GM12878 (cell line): Measurements from ENCODE around the gene PLEKHM2. TPM values are rescaled to one million over a fixed set of nuclear protein-coding genes. Genes with fewer than 3 reads are reported as not detected.

Source experiments
- ATAC-seq: fragments of 200-7000 bp; cut with Tn5 transposase; 3 replicates; pipeline ENCODE4 v1.9.1; 2020; ENCODE audit warnings: mild to moderate bottlenecking, moderate library complexity
- BruUV-seq: library from RNA; stranded (reverse); fragments of 400-500 nt; replicated peaks from 2 replicates; lab custom pipeline; 2021; lab: Mats Ljungman, UMichigan
- CTCF ChIA-PET: fragments of 300-600 bp; sonication (Branson Sonifier 250); formaldehyde crosslinking; extraction: SDS; loops from one replicate; lab custom pipeline; 2021; ENCODE audit warnings: inconsistent platforms; lab: Yijun Ruan, JAX
- POLR2A ChIA-PET: fragments of 350-600 bp; formaldehyde crosslinking; extraction: SDS; loops from one replicate; lab custom pipeline; 2021; ENCODE audit warnings: inconsistent platforms; lab: Charles Lee
- RAD21 ChIA-PET: fragments of 300-600 bp; sonication (Branson Sonifier 250); formaldehyde crosslinking; loops from one replicate; lab custom pipeline; 2023; ENCODE audit warnings: antibody characterized with exemption; ENCODE audit not compliant: unreplicated experiment; lab: Charles Lee
- SMC1A ChIA-PET: fragments of 300-600 bp; sonication (Branson Sonifier 250); formaldehyde crosslinking; loops from one replicate; lab custom pipeline; 2023; ENCODE audit not compliant: unreplicated experiment, uncharacterized antibody; lab: Charles Lee
- DNase-seq: peaks from one replicate; pipeline ENCODE4 v3.0.0-alpha.2; 2011; ENCODE audit warnings: low read depth, low spot score
- FAIRE-seq: peaks from 3 replicates; lab custom pipeline; 2011; peaks lifted over from hg19 to GRCh38; lab: Jason Lieb, UNC
- H2AFZ ChIP-seq: 2 replicates; pipeline ENCODE4 v1.6.0; 2011; ENCODE audit warnings: low read depth, low read length, control low read depth; ENCODE audit not compliant: control insufficient read depth
- H3K27ac ChIP-seq: 2 replicates; pipeline ENCODE4 v1.5.1; 2011; ENCODE audit warnings: control low read depth; ENCODE audit not compliant: control insufficient read depth, insufficient read depth
- H3K27me3 ChIP-seq, 2 experiments: replicated peaks in 1 of 2; 2 replicates each; pipeline versions ENCODE4 v1.6.0 to v1.6.1; 2011; ENCODE audit warnings: low read length in 1 of 2; ENCODE audit not compliant: control insufficient read depth in 2 of 2, insufficient read depth in 2 of 2
- H3K36me3 ChIP-seq, 2 experiments: 2 replicates each; pipeline ENCODE4 v1.5.1; 2011; ENCODE audit warnings: low read length in 1 of 2; ENCODE audit not compliant: control insufficient read depth in 2 of 2, insufficient read depth in 2 of 2
- H3K4me1 ChIP-seq: 2 replicates; pipeline ENCODE4 v1.6.1; 2011; ENCODE audit warnings: mild to moderate bottlenecking, low read length, moderate library complexity, mixed read lengths; ENCODE audit not compliant: control insufficient read depth, insufficient read depth
- H3K4me2 ChIP-seq: 2 replicates; pipeline ENCODE4 v1.6.0; 2011; ENCODE audit warnings: control low read depth; ENCODE audit not compliant: control insufficient read depth, insufficient read depth
- H3K4me3 ChIP-seq: fragments of 200-600 bp; sonication (generic); 2 replicates; pipeline ENCODE4 v1.5.1; 2016
- H3K79me2 ChIP-seq: 2 replicates; pipeline ENCODE4 v1.6.0; 2011; ENCODE audit warnings: low read length; ENCODE audit not compliant: control insufficient read depth, insufficient read depth
- H3K9ac ChIP-seq: 2 replicates; pipeline ENCODE4 v1.8.0; 2011; ENCODE audit warnings: low read length, control low read depth, mixed read lengths; ENCODE audit not compliant: control insufficient read depth, insufficient read depth
- H3K9me3 ChIP-seq: replicated peaks from 3 replicates; pipeline ENCODE4 v1.5.1; 2011; ENCODE audit warnings: mild to moderate bottlenecking, low read length; ENCODE audit not compliant: control insufficient read depth, insufficient read depth
- H4K20me1 ChIP-seq: 2 replicates; pipeline ENCODE4 v1.6.0; 2011; ENCODE audit not compliant: control insufficient read depth, insufficient read depth
- BMI1 ChIP-seq: fragments of 450-650 bp; IDR thresholded peaks from 2 replicates; pipeline ENCODE4 v1.6.1; 2016; ENCODE audit warnings: mild to moderate bottlenecking, moderate library complexity, borderline replicate concordance
- ETV6 ChIP-seq, 2 experiments: fragments of 450-650 bp in 1 of 2; IDR thresholded peaks in 1 of 2; conservative IDR thresholded peaks in 1 of 2; 2 replicates each; pipeline ENCODE4 v1.6.1; 2014; ENCODE audit warnings: antibody characterized with exemption in 1 of 2, borderline replicate concordance in 1 of 2, low read depth in 1 of 2, mild to moderate bottlenecking in 1 of 2, moderate library complexity in 1 of 2
- NBN ChIP-seq: fragments of 450-650 bp; IDR thresholded peaks from 2 replicates; pipeline ENCODE4 v1.6.1; 2016
- RELA ChIP-seq: fragments of 450-650 bp; IDR thresholded peaks from 2 replicates; pipeline ENCODE4 v1.8.0; 2014; ENCODE audit warnings: borderline replicate concordance; ENCODE audit not compliant: partially characterized antibody
- SIX5 ChIP-seq: IDR thresholded peaks from 2 replicates; pipeline ENCODE4 v1.6.1; 2011; ENCODE audit warnings: mild to moderate bottlenecking, low read depth, low read length, moderate library complexity; ENCODE audit not compliant: severe bottlenecking
- SKIL ChIP-seq: fragments of 450-650 bp; IDR thresholded peaks from 2 replicates; pipeline ENCODE4 v1.6.1; 2017; ENCODE audit warnings: mild to moderate bottlenecking, low read depth, inconsistent platforms; ENCODE audit not compliant: poor library complexity, severe bottlenecking
- SRF ChIP-seq, 2 experiments: IDR thresholded peaks; 2 replicates each; pipeline ENCODE4 v1.6.1; 2011; ENCODE audit warnings: low read depth in 2 of 2, low read length in 2 of 2, mild to moderate bottlenecking in 1 of 2, moderate library complexity in 1 of 2
- YBX1 ChIP-seq: fragments of 450-650 bp; IDR thresholded peaks from 2 replicates; pipeline ENCODE4 v1.6.1; 2016; ENCODE audit warnings: antibody characterized with exemption
- ZBTB11 ChIP-seq: fragments of 450-650 bp; formaldehyde crosslinking; IDR thresholded peaks from 2 replicates; pipeline ENCODE4 v1.5.0; 2022; ENCODE audit warnings: mild to moderate bottlenecking, missing genetic modification characterization
- ZNF207 ChIP-seq: fragments of 450-650 bp; IDR thresholded peaks from 2 replicates; pipeline ENCODE4 v1.6.1; 2014; ENCODE audit warnings: antibody characterized with exemption, mild to moderate bottlenecking, borderline replicate concordance
- ZSCAN29 ChIP-seq: fragments of 450-650 bp; IDR thresholded peaks from 2 replicates; pipeline ENCODE4 v1.6.1; 2017; ENCODE audit warnings: mild to moderate bottlenecking, moderate library complexity
- in situ Hi-C: fragments of 300-500 bp; cut with MboI; formaldehyde crosslinking; loops from 9 replicates; pipeline ENCODE4 v1.14.3; 2018; ENCODE audit warnings: mixed read lengths
- intact Hi-C: fragments of 100-400 bp; cut with micrococcal nuclease; formaldehyde crosslinking; loops from one replicate; pipeline ENCODE4 v1.14.2; 2022; ENCODE audit not compliant: unreplicated experiment
- polyA plus RNA-seq, 11 experiments: library from polyadenylated mRNA; depleted of rRNA in 4 of 11; unstranded in 6 of 11; stranded (reverse) in 5 of 11; fragments of >200 nt; fragmentation: Nextera tagmentation in 4 of 11; fragmentation: Illumina TruSeq in 1 of 11; extraction: Ambion mirVana in 4 of 11; extraction: Trizol in 1 of 11; gene quantifications; 1 replicate in 1 of 11; 2 replicates in 10 of 11; pipeline versions ENCODE4 v1.2.1 to v1.2.3, GENCODE V29; 2011 to 2016; ENCODE audit warnings: inconsistent platforms in 2 of 11, missing spikeins in 2 of 11, low read depth in 1 of 11
- total RNA-seq, 4 experiments: library from RNA; depleted of rRNA in 3 of 4; stranded (reverse); fragments of >200 nt in 3 of 4; fragmentation: Illumina TruSeq in 1 of 4; extraction: Trizol in 1 of 4; gene quantifications; 2 replicates each; pipeline versions ENCODE4 v1.2.1 to v1.2.3, GENCODE V29; 2013 to 2021

Gene PLEKHM2
- total and polyA plus RNA-seq, 10 of the 15 experiments (the other 5 are each of a cell fraction or from before 2014, with no cell fraction given): 0.37 to 55.2 (median 19.3) TPM

- TF ChIP-seq BMI1: no peak
- no peak for TF ChIP-seq ZSCAN29
- no peak for TF ChIP-seq SIX5
- TF ChIP-seq SKIL: no peak
- no peak for TF ChIP-seq RELA
- no peak for TF ChIP-seq NBN
- TF ChIP-seq ZBTB11 (CRISPR knock-in tag): no peak
- TF ChIP-seq YBX1: no peak
- TF ChIP-seq ZNF207: no peak
- no peak for TF ChIP-seq ETV6 (conservative IDR thresholded peaks at IDR 0.05 in 1 of 2, IDR thresholded peaks at IDR 0.05 in 1 of 2; ENCODE audit: borderline replicate concordance in 1 of 2, low read depth in 1 of 2)
- TF ChIP-seq SRF (IDR thresholded peaks at IDR 0.05; ENCODE audit: low read depth in 2 of 2, low read length in 2 of 2): no peak
- FAIRE-seq: no peak
- Histone ChIP-seq H3K36me3 (peaks cover 13 to 33% of the 10 kb centered on the region in 2 experiments), H3K27ac (no peak overlapping the region), H3K9ac (no peak overlapping the region), H3K27me3 (no peaks in the 10 kb centered on the region), H3K4me3 (no peak overlapping the region), H2AFZ (no peak overlapping the region), H3K4me2 (no peak overlapping the region), H4K20me1 (no peaks in the 10 kb centered on the region; the same call in 1 of the 2 replicates), H3K79me2 (no peaks in the 10 kb centered on the region), H3K4me1 (no peaks in the 10 kb centered on the region), H3K9me3 (no peaks in the 10 kb centered on the region)
- in situ Hi-C loops (no loop called here), intact Hi-C loops (no loop called here)
- ChIA-PET POLR2A (no interaction called here), SMC1A (interaction anchor here (1.9 kb wide), 1 partner anchor 14 kb away, joined by 5 read pairs; no protein-coding TSS in a partner anchor), CTCF (no interaction called here), RAD21 (no interaction called here)
- no TSS peak for BruUV-seq
- ATAC-seq: no peak
- DNase-seq: no peak
Measured at GRCh38 chr1:15639262-15639661, 44.9 kb upstream of the PLEKHM2 start.
